ENCODE data around the gene LSMEM2. TPM values are rescaled to one million over a fixed set of nuclear protein-coding genes. Genes with fewer than 3 reads are reported as not detected.

Gene LSMEM2
- total and polyA plus RNA-seq, 9 of the 15 experiments (the other 6 are each of a cell fraction or from before 2014, with no cell fraction given): not detected

DNA sequence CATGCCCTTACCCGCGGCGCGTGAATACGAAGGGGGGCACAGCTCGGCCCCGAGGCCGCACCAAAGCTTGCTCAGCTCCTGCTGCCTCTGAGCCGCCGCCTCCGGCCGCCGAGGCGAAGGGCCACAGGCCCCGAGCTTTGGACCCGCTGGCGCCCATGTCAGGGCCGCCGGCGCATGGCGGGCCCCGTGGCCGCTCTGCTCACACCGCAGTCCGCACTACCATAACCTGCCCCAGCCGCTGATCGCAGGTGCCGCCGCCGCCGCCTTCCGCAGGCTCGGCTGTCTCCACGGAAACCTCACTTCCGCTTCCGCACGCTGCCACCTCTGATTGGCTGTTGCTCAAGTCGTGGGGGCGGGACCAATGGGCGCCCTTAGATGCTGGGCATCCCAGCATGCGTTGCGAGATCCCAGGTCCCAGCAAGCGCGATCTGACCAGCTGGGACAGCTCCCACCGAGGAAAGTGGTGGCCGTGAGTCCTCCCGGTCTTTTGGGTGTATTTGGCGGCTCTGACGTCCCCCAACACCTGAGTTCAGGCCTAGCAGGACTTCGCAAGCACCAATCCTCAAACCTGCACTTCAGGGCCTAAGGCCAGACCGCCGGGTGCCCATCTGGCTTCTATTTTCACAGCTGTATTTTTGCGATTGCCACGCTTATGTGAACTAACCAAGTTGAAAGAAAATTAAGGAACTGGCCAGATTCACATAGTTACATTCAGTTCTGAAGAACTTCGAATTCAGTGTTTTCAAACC, 49.2 kb downstream of the LSMEM2 start, which contains the start of gene TUSC2 (continued):
- TF ChIP-seq, protein P1, sequence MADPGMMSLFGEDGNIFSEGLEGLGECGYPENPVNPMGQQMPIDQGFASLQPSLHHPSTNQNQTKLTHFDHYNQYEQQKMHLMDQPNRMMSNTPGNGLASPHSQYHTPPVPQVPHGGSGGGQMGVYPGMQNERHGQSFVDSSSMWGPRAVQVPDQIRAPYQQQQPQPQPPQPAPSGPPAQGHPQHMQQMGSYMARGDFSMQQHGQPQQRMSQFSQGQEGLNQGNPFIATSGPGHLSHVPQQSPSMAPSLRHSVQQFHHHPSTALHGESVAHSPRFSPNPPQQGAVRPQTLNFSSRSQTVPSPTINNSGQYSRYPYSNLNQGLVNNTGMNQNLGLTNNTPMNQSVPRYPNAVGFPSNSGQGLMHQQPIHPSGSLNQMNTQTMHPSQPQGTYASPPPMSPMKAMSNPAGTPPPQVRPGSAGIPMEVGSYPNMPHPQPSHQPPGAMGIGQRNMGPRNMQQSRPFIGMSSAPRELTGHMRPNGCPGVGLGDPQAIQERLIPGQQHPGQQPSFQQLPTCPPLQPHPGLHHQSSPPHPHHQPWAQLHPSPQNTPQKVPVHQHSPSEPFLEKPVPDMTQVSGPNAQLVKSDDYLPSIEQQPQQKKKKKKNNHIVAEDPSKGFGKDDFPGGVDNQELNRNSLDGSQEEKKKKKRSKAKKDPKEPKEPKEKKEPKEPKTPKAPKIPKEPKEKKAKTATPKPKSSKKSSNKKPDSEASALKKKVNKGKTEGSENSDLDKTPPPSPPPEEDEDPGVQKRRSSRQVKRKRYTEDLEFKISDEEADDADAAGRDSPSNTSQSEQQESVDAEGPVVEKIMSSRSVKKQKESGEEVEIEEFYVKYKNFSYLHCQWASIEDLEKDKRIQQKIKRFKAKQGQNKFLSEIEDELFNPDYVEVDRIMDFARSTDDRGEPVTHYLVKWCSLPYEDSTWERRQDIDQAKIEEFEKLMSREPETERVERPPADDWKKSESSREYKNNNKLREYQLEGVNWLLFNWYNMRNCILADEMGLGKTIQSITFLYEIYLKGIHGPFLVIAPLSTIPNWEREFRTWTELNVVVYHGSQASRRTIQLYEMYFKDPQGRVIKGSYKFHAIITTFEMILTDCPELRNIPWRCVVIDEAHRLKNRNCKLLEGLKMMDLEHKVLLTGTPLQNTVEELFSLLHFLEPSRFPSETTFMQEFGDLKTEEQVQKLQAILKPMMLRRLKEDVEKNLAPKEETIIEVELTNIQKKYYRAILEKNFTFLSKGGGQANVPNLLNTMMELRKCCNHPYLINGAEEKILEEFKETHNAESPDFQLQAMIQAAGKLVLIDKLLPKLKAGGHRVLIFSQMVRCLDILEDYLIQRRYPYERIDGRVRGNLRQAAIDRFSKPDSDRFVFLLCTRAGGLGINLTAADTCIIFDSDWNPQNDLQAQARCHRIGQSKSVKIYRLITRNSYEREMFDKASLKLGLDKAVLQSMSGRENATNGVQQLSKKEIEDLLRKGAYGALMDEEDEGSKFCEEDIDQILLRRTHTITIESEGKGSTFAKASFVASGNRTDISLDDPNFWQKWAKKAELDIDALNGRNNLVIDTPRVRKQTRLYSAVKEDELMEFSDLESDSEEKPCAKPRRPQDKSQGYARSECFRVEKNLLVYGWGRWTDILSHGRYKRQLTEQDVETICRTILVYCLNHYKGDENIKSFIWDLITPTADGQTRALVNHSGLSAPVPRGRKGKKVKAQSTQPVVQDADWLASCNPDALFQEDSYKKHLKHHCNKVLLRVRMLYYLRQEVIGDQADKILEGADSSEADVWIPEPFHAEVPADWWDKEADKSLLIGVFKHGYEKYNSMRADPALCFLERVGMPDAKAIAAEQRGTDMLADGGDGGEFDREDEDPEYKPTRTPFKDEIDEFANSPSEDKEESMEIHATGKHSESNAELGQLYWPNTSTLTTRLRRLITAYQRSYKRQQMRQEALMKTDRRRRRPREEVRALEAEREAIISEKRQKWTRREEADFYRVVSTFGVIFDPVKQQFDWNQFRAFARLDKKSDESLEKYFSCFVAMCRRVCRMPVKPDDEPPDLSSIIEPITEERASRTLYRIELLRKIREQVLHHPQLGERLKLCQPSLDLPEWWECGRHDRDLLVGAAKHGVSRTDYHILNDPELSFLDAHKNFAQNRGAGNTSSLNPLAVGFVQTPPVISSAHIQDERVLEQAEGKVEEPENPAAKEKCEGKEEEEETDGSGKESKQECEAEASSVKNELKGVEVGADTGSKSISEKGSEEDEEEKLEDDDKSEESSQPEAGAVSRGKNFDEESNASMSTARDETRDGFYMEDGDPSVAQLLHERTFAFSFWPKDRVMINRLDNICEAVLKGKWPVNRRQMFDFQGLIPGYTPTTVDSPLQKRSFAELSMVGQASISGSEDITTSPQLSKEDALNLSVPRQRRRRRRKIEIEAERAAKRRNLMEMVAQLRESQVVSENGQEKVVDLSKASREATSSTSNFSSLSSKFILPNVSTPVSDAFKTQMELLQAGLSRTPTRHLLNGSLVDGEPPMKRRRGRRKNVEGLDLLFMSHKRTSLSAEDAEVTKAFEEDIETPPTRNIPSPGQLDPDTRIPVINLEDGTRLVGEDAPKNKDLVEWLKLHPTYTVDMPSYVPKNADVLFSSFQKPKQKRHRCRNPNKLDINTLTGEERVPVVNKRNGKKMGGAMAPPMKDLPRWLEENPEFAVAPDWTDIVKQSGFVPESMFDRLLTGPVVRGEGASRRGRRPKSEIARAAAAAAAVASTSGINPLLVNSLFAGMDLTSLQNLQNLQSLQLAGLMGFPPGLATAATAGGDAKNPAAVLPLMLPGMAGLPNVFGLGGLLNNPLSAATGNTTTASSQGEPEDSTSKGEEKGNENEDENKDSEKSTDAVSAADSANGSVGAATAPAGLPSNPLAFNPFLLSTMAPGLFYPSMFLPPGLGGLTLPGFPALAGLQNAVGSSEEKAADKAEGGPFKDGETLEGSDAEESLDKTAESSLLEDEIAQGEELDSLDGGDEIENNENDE (IDR thresholded peaks at IDR 0.05; ENCODE audit: low read depth, low read length): no peak
- TF ChIP-seq PRMT5 (CRISPR knock-in tag; IDR thresholded peaks at IDR 0.05) (no peak), ZNF24 (IDR thresholded peaks at IDR 0.05) (no peak), ZNF449 (CRISPR knock-in tag; IDR thresholded peaks at IDR 0.05) (no peak), ZNF57 (CRISPR knock-in tag; IDR thresholded peaks at IDR 0.05) (no peak), KDM2B (CRISPR knock-in tag; IDR thresholded peaks at IDR 0.05) (no peak), TRIM25 (IDR thresholded peaks at IDR 0.05; ENCODE audit: borderline replicate concordance) (no peak), KLF13 (tag; IDR thresholded peaks at IDR 0.05; ENCODE audit: borderline replicate concordance, low read depth) (no peak)
